ENCODE results near the gene MAP7D2.
"Not testable (repeated sequence)": the region's sequence is repeated elsewhere in the genome, so short reads cannot be mapped to it uniquely, and the experiment has no call there.

MAP7D2 gene

GRCh38 chrX:20129547-20129946 is 12.8 kb upstream of the MAP7D2 start:
- no peaks in the 10 kb centered on the region for H3K9me3 Mint-ChIP-seq
- H3K4me3 Mint-ChIP-seq, result no peak overlapping the region
- no peaks in the 10 kb centered on the region for H3K36me3 Mint-ChIP-seq
- no peak for ATAC-seq
- H3K27ac Mint-ChIP-seq, result no peak overlapping the region
- no peaks in the 10 kb centered on the region for H3K4me1 Mint-ChIP-seq
- H3K27me3 Mint-ChIP-seq, result no peaks in the 10 kb centered on the region

GRCh38 chrX:20128670-20129069 is 12.0 kb upstream of the MAP7D2 start:
- no peaks in the 10 kb centered on the region for H3K36me3 Mint-ChIP-seq
- H3K9me3 Mint-ChIP-seq, result no peaks in the 10 kb centered on the region
- no peaks in the 10 kb centered on the region for H3K4me1 Mint-ChIP-seq
- no peak for ATAC-seq
- H3K27ac Mint-ChIP-seq, result no peak overlapping the region
- no peak overlapping the region for H3K4me3 Mint-ChIP-seq
- H3K27me3 Mint-ChIP-seq, result no peaks in the 10 kb centered on the region

GRCh38 chrX:20127440-20127839 is 10.7 kb upstream of the MAP7D2 start:
- not testable (repeated sequence) for H3K4me3 Mint-ChIP-seq, H3K36me3 Mint-ChIP-seq, H3K9me3 Mint-ChIP-seq, H3K27me3 Mint-ChIP-seq, H3K4me1 Mint-ChIP-seq, H3K27ac Mint-ChIP-seq, ATAC-seq

- not testable (repeated sequence) for H3K4me1 Mint-ChIP-seq, H3K27me3 Mint-ChIP-seq, H3K36me3 Mint-ChIP-seq, ATAC-seq, H3K9me3 Mint-ChIP-seq, H3K27ac Mint-ChIP-seq, H3K4me3 Mint-ChIP-seq
Measured at GRCh38 chrX:20126833-20127232, 10.1 kb upstream of the MAP7D2 start.

GRCh38 chrX:20124964-20125363 is 8.3 kb upstream of the MAP7D2 start:
- Mint-ChIP-seq H3K36me3 (no peaks in the 10 kb centered on the region), H3K9me3 (no peaks in the 10 kb centered on the region), H3K4me1 (no peaks in the 10 kb centered on the region), H3K4me3 (no peak overlapping the region), H3K27ac (no peak overlapping the region), H3K27me3 (no peaks in the 10 kb centered on the region)
- ATAC-seq, result no peak

GRCh38 chrX:20118065-20118824 is 1.5 kb upstream of the MAP7D2 start:
- Mint-ChIP-seq H3K27me3 (peaks cover 26% of the 10 kb centered on the region), H3K4me1 (no peaks in the 10 kb centered on the region), H3K36me3 (no peaks in the 10 kb centered on the region), H3K9me3 (no peaks in the 10 kb centered on the region), H3K27ac (no peak overlapping the region), H3K4me3 (no peak overlapping the region)
- no peak for ATAC-seq

GRCh38 chrX:20116087-20116576 is 575 bp downstream of the MAP7D2 start:
- Mint-ChIP-seq H3K4me1 (no peaks in the 10 kb centered on the region), H3K27me3 (peaks cover 26% of the 10 kb centered on the region), H3K4me3 (no peak overlapping the region), H3K27ac (no peak overlapping the region), H3K36me3 (no peaks in the 10 kb centered on the region), H3K9me3 (no peaks in the 10 kb centered on the region)
- no peak for ATAC-seq

GRCh38 chrX:20112022-20112774 is 4.5 kb downstream of the MAP7D2 start:
- peaks cover 26% of the 10 kb centered on the region for H3K27me3 Mint-ChIP-seq
- H3K4me3 Mint-ChIP-seq, result no peak overlapping the region
- H3K4me1 Mint-ChIP-seq, result no peaks in the 10 kb centered on the region
- no peak overlapping the region for H3K27ac Mint-ChIP-seq
- H3K36me3 Mint-ChIP-seq, result no peaks in the 10 kb centered on the region
- no peak for ATAC-seq
- H3K9me3 Mint-ChIP-seq, result no peaks in the 10 kb centered on the region

- no peaks in the 10 kb centered on the region for H3K4me1 Mint-ChIP-seq
- H3K36me3 Mint-ChIP-seq, result no peaks in the 10 kb centered on the region
- H3K27me3 Mint-ChIP-seq, result peaks cover 26% of the 10 kb centered on the region
- no peak overlapping the region for H3K4me3 Mint-ChIP-seq
- H3K27ac Mint-ChIP-seq, result no peak overlapping the region
- no peaks in the 10 kb centered on the region for H3K9me3 Mint-ChIP-seq
- no peak for ATAC-seq
Measured at GRCh38 chrX:20111271-20111670, 5.4 kb downstream of the MAP7D2 start.

- no peaks in the 10 kb centered on the region for H3K27me3 Mint-ChIP-seq
- H3K36me3 Mint-ChIP-seq, result no peaks in the 10 kb centered on the region
- no peak for ATAC-seq
- no peak overlapping the region for H3K4me3 Mint-ChIP-seq
- no peaks in the 10 kb centered on the region for H3K4me1 Mint-ChIP-seq
- no peaks in the 10 kb centered on the region for H3K9me3 Mint-ChIP-seq
- no peak overlapping the region for H3K27ac Mint-ChIP-seq
Measured at GRCh38 chrX:20101934-20102581, 14.6 kb downstream of the MAP7D2 start.

- H3K9me3 Mint-ChIP-seq, result no peaks in the 10 kb centered on the region
- no peaks in the 10 kb centered on the region for H3K36me3 Mint-ChIP-seq
- no peak overlapping the region for H3K4me3 Mint-ChIP-seq
- no peaks in the 10 kb centered on the region for H3K27me3 Mint-ChIP-seq
- no peak overlapping the region for H3K27ac Mint-ChIP-seq
- H3K4me1 Mint-ChIP-seq, result no peaks in the 10 kb centered on the region
- ATAC-seq, result no peak
Measured at GRCh38 chrX:20091499-20091898, 25.2 kb downstream of the MAP7D2 start.

GRCh38 chrX:20089845-20090244 is 26.9 kb downstream of the MAP7D2 start:
- Mint-ChIP-seq H3K4me3 (no peak overlapping the region), H3K4me1 (no peaks in the 10 kb centered on the region), H3K27ac (no peak overlapping the region), H3K27me3 (no peaks in the 10 kb centered on the region), H3K36me3 (no peaks in the 10 kb centered on the region), H3K9me3 (no peaks in the 10 kb centered on the region)
- no peak for ATAC-seq

- Mint-ChIP-seq H3K36me3 (no peaks in the 10 kb centered on the region), H3K27me3 (no peaks in the 10 kb centered on the region), H3K9me3 (no peaks in the 10 kb centered on the region), H3K27ac (no peak overlapping the region), H3K4me1 (peaks cover 3% of the 10 kb centered on the region), H3K4me3 (no peak overlapping the region)
- ATAC-seq, result no peak
Measured at GRCh38 chrX:20080277-20080676, 36.4 kb downstream of the MAP7D2 start.

- Mint-ChIP-seq H3K27ac (no peak overlapping the region), H3K36me3 (no peaks in the 10 kb centered on the region), H3K27me3 (no peaks in the 10 kb centered on the region), H3K4me3 (no peak overlapping the region), H3K4me1 (peaks cover 12% of the 10 kb centered on the region), H3K9me3 (no peaks in the 10 kb centered on the region)
- ATAC-seq, result no peak
Measured at GRCh38 chrX:20071511-20072079, 45.1 kb downstream of the MAP7D2 start.

Measured in stimulated activated memory B cell treated with anti-CD40 and anti-IgM and Interleukin-4, amounts not matched to agents 10 μg/mL and 1 μg/mL and 100 μg/mL, for 72 hours (primary cell).